Measurements from ENCODE around the gene PDPN.

The PDPN gene

GRCh38 chr1:13577846-13578245, 5.8 kb upstream of the PDPN start:
- Histone ChIP-seq H3F3A (ENCODE audit: control insufficient read depth, insufficient read depth) (no peaks in the 10 kb centered on the region), H3K4me1 (ENCODE audit: control insufficient read depth, low read length) (no peaks in the 10 kb centered on the region), H3K36me3 (ENCODE audit: control insufficient read depth, low read length) (no peaks in the 10 kb centered on the region), H3K9me3 (ENCODE audit: control insufficient read depth, insufficient read depth, low read length) (no peaks in the 10 kb centered on the region), H3K27me3 (ENCODE audit: control insufficient read depth, low read length) (0 out of 2 replicates have a peak, but pooled peaks cover 5% of the 10 kb centered on the region), H3K27ac (ENCODE audit: low read depth, low read length) (no peak overlapping the region), H3K9me2 (replicated peaks; ENCODE audit: control insufficient read depth, low read length) (no peaks in the 10 kb centered on the region), H3K79me2 (ENCODE audit: control insufficient read depth, low read length) (no peaks in the 10 kb centered on the region), H4K20me1 (ENCODE audit: control insufficient read depth, insufficient read depth, low read depth, low read length) (no peaks in the 10 kb centered on the region), H3K4me2 (ENCODE audit: low read length) (no peak overlapping the region), H3K4me3 (ENCODE audit: low read length) (no peak overlapping the region)
- TF ChIP-seq, protein P1, sequence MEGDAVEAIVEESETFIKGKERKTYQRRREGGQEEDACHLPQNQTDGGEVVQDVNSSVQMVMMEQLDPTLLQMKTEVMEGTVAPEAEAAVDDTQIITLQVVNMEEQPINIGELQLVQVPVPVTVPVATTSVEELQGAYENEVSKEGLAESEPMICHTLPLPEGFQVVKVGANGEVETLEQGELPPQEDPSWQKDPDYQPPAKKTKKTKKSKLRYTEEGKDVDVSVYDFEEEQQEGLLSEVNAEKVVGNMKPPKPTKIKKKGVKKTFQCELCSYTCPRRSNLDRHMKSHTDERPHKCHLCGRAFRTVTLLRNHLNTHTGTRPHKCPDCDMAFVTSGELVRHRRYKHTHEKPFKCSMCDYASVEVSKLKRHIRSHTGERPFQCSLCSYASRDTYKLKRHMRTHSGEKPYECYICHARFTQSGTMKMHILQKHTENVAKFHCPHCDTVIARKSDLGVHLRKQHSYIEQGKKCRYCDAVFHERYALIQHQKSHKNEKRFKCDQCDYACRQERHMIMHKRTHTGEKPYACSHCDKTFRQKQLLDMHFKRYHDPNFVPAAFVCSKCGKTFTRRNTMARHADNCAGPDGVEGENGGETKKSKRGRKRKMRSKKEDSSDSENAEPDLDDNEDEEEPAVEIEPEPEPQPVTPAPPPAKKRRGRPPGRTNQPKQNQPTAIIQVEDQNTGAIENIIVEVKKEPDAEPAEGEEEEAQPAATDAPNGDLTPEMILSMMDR (IDR thresholded peaks at IDR 0.05; ENCODE audit: low read depth, low read length, poor library complexity, severe bottlenecking) = no peak
- no peak for TF ChIP-seq EZH2phosphoT487 (IDR thresholded peaks at IDR 0.05; ENCODE audit: borderline replicate concordance, low read length)

DNA sequence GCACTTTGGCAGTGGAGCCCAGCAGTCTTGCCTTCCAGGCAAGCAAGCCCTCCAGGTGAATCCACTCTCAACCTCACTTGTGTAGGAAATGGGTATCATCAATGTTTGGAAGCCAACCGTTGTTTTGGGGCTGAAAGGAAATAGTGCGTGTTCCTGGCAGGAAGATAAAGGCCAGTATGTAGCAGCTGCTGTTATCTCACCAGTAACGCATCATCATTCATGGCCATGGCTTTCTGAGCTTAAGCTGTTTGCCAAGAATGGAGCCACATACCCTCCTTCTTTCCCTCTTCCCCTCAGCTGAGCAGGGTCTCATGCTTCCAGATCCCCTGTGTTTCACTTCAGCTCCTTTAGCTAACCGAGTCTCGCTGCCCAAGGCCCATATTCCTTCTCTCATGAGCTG, 2.2 kb upstream of the PDPN start:
- no peak overlapping the region for H3K4me2 ChIP-seq (ENCODE audit: low read length)
- H3K9me3 ChIP-seq (ENCODE audit: control insufficient read depth, insufficient read depth, low read length) = no peaks in the 10 kb centered on the region
- H3K27me3 ChIP-seq (ENCODE audit: control insufficient read depth, low read length) = 0 out of 2 replicates have a peak, but pooled peaks cover 5% of the 10 kb centered on the region
- no peaks in the 10 kb centered on the region for H3K36me3 ChIP-seq (ENCODE audit: control insufficient read depth, low read length)
- no peaks in the 10 kb centered on the region for H3F3A ChIP-seq (ENCODE audit: control insufficient read depth, insufficient read depth)
- TF ChIP-seq, protein P1 (IDR thresholded peaks at IDR 0.05; ENCODE audit: low read depth, low read length, poor library complexity, severe bottlenecking) = no peak
- no peak for TF ChIP-seq EZH2phosphoT487 (IDR thresholded peaks at IDR 0.05; ENCODE audit: borderline replicate concordance, low read length)
- peaks cover 8% of the 10 kb centered on the region; the same call in 1 of the 2 replicates for H3K4me1 ChIP-seq (ENCODE audit: control insufficient read depth, low read length)
- H3K4me3 ChIP-seq (ENCODE audit: low read length) = no peak overlapping the region
- H4K20me1 ChIP-seq (ENCODE audit: control insufficient read depth, insufficient read depth, low read depth, low read length) = no peaks in the 10 kb centered on the region
- no peaks in the 10 kb centered on the region for H3K79me2 ChIP-seq (ENCODE audit: control insufficient read depth, low read length)
- no peaks in the 10 kb centered on the region for H3K9me2 ChIP-seq (replicated peaks; ENCODE audit: control insufficient read depth, low read length)
- H3K27ac ChIP-seq (ENCODE audit: low read depth, low read length) = no peak overlapping the region

GRCh38 chr1:13582713-13583443, 754 bp upstream of the PDPN start:
- Histone ChIP-seq H3K4me1 (ENCODE audit: control insufficient read depth, low read length) (peaks cover 8% of the 10 kb centered on the region; the same call in 1 of the 2 replicates), H3K27ac (ENCODE audit: low read depth, low read length) (no peak overlapping the region), H3K79me2 (ENCODE audit: control insufficient read depth, low read length) (no peaks in the 10 kb centered on the region), H3K4me3 (ENCODE audit: low read length) (no peak overlapping the region), H4K20me1 (ENCODE audit: control insufficient read depth, insufficient read depth, low read depth, low read length) (no peaks in the 10 kb centered on the region), H3K9me3 (ENCODE audit: control insufficient read depth, insufficient read depth, low read length) (no peaks in the 10 kb centered on the region), H3K27me3 (ENCODE audit: control insufficient read depth, low read length) (0 out of 2 replicates have a peak, but pooled peaks cover 5% of the 10 kb centered on the region), H3K9me2 (replicated peaks; ENCODE audit: control insufficient read depth, low read length) (no peaks in the 10 kb centered on the region), H3K36me3 (ENCODE audit: control insufficient read depth, low read length) (no peaks in the 10 kb centered on the region), H3F3A (ENCODE audit: control insufficient read depth, insufficient read depth) (no peaks in the 10 kb centered on the region), H3K4me2 (ENCODE audit: low read length) (no peak overlapping the region)
- TF ChIP-seq, protein P1 (IDR thresholded peaks at IDR 0.05; ENCODE audit: low read depth, low read length, poor library complexity, severe bottlenecking) = no peak
- TF ChIP-seq EZH2phosphoT487 (IDR thresholded peaks at IDR 0.05; ENCODE audit: borderline replicate concordance, low read length) = no peak

Data from DOHH2 (cell line).